Fibroblast of lung (primary cell): ENCODE data around the gene ARHGEF10L. TPM values are rescaled to one million over a fixed set of nuclear protein-coding genes. Genes with fewer than 3 reads are reported as not detected.

Experiments
- DNase-seq, 2 donors: peaks; one replicate each; pipeline versions ENCODE4 v3.0.0 to v3.0.0-alpha.2; 2010; ENCODE audit warnings: low read depth in 2 of 2
- H2AFZ ChIP-seq: 2 replicates; pipeline ENCODE4 v1.5.1; 2012; ENCODE audit warnings: low read length, control low read depth, inconsistent platforms
- H3K27ac ChIP-seq: 2 replicates; pipeline ENCODE4 v1.5.1; 2011; ENCODE audit warnings: low read length, control low read depth; ENCODE audit not compliant: insufficient read depth
- H3K27me3 ChIP-seq: 2 replicates; pipeline ENCODE4 v1.5.1; 2011; ENCODE audit warnings: mild to moderate bottlenecking, low read length; ENCODE audit not compliant: control insufficient read depth, insufficient read depth
- H3K36me3 ChIP-seq: 2 replicates; pipeline ENCODE4 v1.5.1; 2011; ENCODE audit warnings: low read length; ENCODE audit not compliant: control insufficient read depth, insufficient read depth
- H3K4me1 ChIP-seq: 2 replicates; pipeline ENCODE4 v1.5.1; 2011; ENCODE audit warnings: low read length; ENCODE audit not compliant: control insufficient read depth, insufficient read depth; ENCODE audit errors: extremely low read depth
- H3K4me2 ChIP-seq: 2 replicates; pipeline ENCODE4 v1.5.1; 2011; ENCODE audit warnings: low read length, control low read depth; ENCODE audit not compliant: insufficient read depth; ENCODE audit errors: extremely low read depth
- H3K4me3 ChIP-seq, 4 experiments: fragments of 200-600 bp in 1 of 4; sonication (generic) in 1 of 4; replicated peaks in 1 of 4; 2 replicates each; pipeline ENCODE4 v1.5.1; 2011 to 2016; ENCODE audit warnings: low read length in 4 of 4, low read depth in 3 of 4, mild to moderate bottlenecking in 3 of 4, control low read depth in 2 of 4, inconsistent platforms in 1 of 4, mixed read lengths in 1 of 4; ENCODE audit not compliant: insufficient read depth in 1 of 4; ENCODE audit errors: control extremely low read depth in 1 of 4
- H3K79me2 ChIP-seq: 2 replicates; pipeline ENCODE4 v1.5.1; 2012; ENCODE audit warnings: mild to moderate bottlenecking, low read length, inconsistent platforms; ENCODE audit not compliant: control insufficient read depth, insufficient read depth
- H3K9ac ChIP-seq: 2 replicates; pipeline ENCODE4 v1.5.1; 2011; ENCODE audit warnings: mild to moderate bottlenecking, low read length, control low read depth; ENCODE audit not compliant: insufficient read depth
- H3K9me3 ChIP-seq: 2 replicates; pipeline ENCODE4 v1.5.1; 2012; ENCODE audit warnings: low read depth, low read length; ENCODE audit not compliant: control insufficient read depth, insufficient read depth
- H4K20me1 ChIP-seq: 2 replicates; pipeline ENCODE4 v1.5.1; 2011; ENCODE audit warnings: low read length; ENCODE audit not compliant: control insufficient read depth, insufficient read depth; ENCODE audit errors: extremely low read depth
- EZH2 ChIP-seq: IDR thresholded peaks from 2 replicates; pipeline ENCODE4 v1.5.1; 2012; ENCODE audit warnings: low read length, control low read depth, mild to moderate bottlenecking; ENCODE audit errors: missing control alignments
- polyA plus RNA-seq, 2 donors: library from polyadenylated mRNA; depleted of rRNA in 1 of 2; stranded (reverse) in 1 of 2; unstranded in 1 of 2; fragments of >200 nt; gene quantifications; 2 replicates each; pipeline ENCODE4 v1.2.1, GENCODE V29; 2011 to 2012; ENCODE audit warnings: missing spikeins in 1 of 2
- total RNA-seq: library from RNA; depleted of rRNA; stranded (reverse); fragments of >200 nt; gene quantifications from 2 replicates; pipeline ENCODE4 v1.2.1, GENCODE V29; 2014
- TF ChIP-seq, protein P1 (sequence below), 2 donors: IDR thresholded peaks in 1 of 2; conservative IDR thresholded peaks in 1 of 2; 1 replicate in 1 of 2; 2 replicates in 1 of 2; pipeline ENCODE4 v1.5.1; 2011 to 2012; ENCODE audit warnings: low read length in 2 of 2, control low read depth in 1 of 2, inconsistent platforms in 1 of 2, low read depth in 1 of 2, mild to moderate bottlenecking in 1 of 2

ARHGEF10L gene
- total and polyA plus RNA-seq, 2 donors (not counting 1 experiment from before 2014, with no cell fraction given), result 11.2 to 24.3 TPM

DNA sequence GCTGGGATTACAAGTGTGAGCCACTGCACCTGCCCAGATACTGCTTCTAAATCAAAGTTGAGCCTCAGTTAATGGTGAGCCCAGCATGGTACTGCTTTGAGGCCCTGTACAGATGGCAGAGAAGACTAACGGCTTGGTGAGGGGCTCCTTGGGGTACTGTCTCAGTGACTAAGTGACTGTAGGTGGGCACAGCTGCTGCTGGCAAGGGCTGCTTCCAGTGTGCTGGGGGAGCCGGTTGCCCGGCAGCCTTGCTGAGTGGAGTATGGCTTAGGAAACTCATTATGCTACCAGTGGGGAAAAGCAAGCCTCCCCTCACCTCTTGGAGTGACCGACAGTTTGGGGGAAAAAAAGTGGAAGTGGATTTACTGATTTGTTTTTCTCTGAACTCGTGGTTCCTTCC is 23.6 kb upstream of the ARHGEF10L start:
- Histone ChIP-seq H3K9me3 (no peaks in the 10 kb centered on the region), H3K27me3 (no peaks in the 10 kb centered on the region), H2AFZ (no peak overlapping the region), H3K27ac (no peak overlapping the region), H3K4me2 (no peak overlapping the region), H3K4me1 (no peaks in the 10 kb centered on the region), H4K20me1 (no peaks in the 10 kb centered on the region), H3K9ac (no peak overlapping the region), H3K36me3 (no peaks in the 10 kb centered on the region), H3K4me3 (no peak overlapping the region), H3K79me2 (no peaks in the 10 kb centered on the region)
- no peak for DNase-seq
- TF ChIP-seq, protein P1, sequence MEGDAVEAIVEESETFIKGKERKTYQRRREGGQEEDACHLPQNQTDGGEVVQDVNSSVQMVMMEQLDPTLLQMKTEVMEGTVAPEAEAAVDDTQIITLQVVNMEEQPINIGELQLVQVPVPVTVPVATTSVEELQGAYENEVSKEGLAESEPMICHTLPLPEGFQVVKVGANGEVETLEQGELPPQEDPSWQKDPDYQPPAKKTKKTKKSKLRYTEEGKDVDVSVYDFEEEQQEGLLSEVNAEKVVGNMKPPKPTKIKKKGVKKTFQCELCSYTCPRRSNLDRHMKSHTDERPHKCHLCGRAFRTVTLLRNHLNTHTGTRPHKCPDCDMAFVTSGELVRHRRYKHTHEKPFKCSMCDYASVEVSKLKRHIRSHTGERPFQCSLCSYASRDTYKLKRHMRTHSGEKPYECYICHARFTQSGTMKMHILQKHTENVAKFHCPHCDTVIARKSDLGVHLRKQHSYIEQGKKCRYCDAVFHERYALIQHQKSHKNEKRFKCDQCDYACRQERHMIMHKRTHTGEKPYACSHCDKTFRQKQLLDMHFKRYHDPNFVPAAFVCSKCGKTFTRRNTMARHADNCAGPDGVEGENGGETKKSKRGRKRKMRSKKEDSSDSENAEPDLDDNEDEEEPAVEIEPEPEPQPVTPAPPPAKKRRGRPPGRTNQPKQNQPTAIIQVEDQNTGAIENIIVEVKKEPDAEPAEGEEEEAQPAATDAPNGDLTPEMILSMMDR (conservative IDR thresholded peaks at IDR 0.05 in 1 of 2, IDR thresholded peaks at IDR 0.05 in 1 of 2; ENCODE audit: low read depth in 1 of 2, low read length in 2 of 2), result no peak
- no peak for TF ChIP-seq EZH2

DNA sequence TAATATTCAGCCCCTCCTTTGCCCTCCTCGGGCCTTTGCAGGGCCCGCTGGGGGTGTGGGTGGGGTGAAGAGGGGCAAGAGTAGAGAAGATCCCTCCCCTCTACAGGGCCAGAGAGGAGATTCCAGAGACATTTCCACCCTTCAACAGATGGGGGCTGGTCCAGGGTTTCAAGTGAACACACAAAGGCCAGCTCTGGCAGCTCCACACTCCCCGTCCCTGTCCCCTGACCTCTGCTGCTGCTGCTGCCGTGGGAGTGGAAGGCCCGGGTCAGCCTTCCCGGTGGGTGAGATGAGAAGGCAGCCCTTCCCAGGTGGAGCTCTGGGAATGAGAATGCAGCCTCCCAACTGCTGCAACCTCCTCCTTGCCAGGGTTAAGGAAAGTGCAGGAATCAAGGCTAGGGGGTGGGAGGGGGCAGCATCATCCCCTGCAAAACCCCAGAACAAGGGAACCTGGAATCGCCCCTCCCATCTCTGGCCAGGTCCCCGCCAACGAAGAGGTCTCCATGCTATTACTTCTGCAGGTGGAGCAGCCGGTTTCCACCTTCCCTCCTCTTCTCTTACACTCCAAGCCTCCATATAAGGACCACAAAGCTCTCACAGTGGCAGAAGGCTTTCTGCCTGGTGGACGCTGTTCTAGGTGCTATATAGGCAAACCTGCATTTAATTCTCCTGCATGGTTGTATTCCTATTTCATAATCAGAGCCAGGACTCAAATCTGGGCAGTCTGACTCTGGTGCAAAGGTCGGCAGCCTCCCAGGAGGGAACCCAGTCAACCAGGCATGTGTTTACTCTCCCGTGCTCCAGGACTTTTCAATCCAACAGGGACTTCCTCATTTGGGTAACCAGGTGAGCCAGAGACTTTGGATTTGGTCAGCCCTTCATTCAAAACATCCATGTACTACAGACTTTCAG is 22.9 kb upstream of the ARHGEF10L start:
- H3K4me2 ChIP-seq, result no peak overlapping the region
- no peaks in the 10 kb centered on the region for H3K79me2 ChIP-seq
- H3K4me1 ChIP-seq, result no peaks in the 10 kb centered on the region
- H3K27ac ChIP-seq, result no peak overlapping the region
- H3K4me3 ChIP-seq, result no peak overlapping the region
- H3K9ac ChIP-seq, result no peak overlapping the region
- TF ChIP-seq EZH2, result no peak
- TF ChIP-seq, protein P1 (conservative IDR thresholded peaks at IDR 0.05 in 1 of 2, IDR thresholded peaks at IDR 0.05 in 1 of 2; ENCODE audit: low read depth in 1 of 2, low read length in 2 of 2), result no peak
- H4K20me1 ChIP-seq, result no peaks in the 10 kb centered on the region
- no peak overlapping the region for H2AFZ ChIP-seq
- H3K36me3 ChIP-seq, result no peaks in the 10 kb centered on the region
- no peaks in the 10 kb centered on the region for H3K9me3 ChIP-seq
- H3K27me3 ChIP-seq, result peaks cover 1% of the 10 kb centered on the region
- DNase-seq, result no peak

DNA sequence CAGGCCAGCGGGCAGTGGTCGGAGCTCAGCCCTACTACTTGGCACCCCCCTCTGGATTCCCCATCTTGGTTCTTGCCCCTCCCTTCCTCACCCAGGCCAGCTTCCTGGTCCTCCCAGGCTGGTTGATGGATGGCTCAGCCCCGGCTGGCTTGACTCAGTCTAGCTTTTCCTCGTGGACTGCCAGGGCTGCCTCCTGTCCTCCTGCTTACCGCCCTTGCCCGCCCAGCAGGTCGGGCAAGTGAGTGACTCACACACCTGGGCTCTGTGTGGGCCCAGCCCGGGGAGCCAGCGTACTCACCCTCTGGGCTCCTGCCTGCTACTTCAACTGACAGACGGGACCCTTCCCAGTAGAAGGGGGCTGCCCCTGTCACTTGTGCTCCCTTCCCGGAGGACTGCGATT is 19.5 kb upstream of the ARHGEF10L start:
- peaks cover 2% of the 10 kb centered on the region for H3K27me3 ChIP-seq
- TF ChIP-seq, protein P1 (conservative IDR thresholded peaks at IDR 0.05 in 1 of 2, IDR thresholded peaks at IDR 0.05 in 1 of 2; ENCODE audit: low read depth in 1 of 2, low read length in 2 of 2), result no peak
- no peak for TF ChIP-seq EZH2
- H3K9me3 ChIP-seq, result no peaks in the 10 kb centered on the region
- no peaks in the 10 kb centered on the region for H3K4me1 ChIP-seq
- H3K4me3 ChIP-seq, result no peak overlapping the region
- no peaks in the 10 kb centered on the region for H3K36me3 ChIP-seq
- no peak overlapping the region for H3K27ac ChIP-seq
- no peaks in the 10 kb centered on the region for H3K79me2 ChIP-seq
- no peak overlapping the region for H3K4me2 ChIP-seq
- H4K20me1 ChIP-seq, result no peaks in the 10 kb centered on the region
- DNase-seq, result no peak
- H3K9ac ChIP-seq, result no peak overlapping the region
- H2AFZ ChIP-seq, result no peak overlapping the region
